Gastroesophageal sphincter (tissue), 3 donors: ENCODE data around the gene VPS41.

Source experiments
- CTCF ChIP-seq, 4 experiments: fragments of 200-600 bp in 2 of 4; fragments of 450-650 bp in 2 of 4; sonication (generic) in 1 of 4; IDR thresholded peaks; one replicate each; pipeline ENCODE4 v1.5.1; 2017 to 2019; ENCODE audit warnings: antibody characterized with exemption in 4 of 4, mild to moderate bottlenecking in 2 of 4, moderate library complexity in 2 of 4
- POLR2A ChIP-seq, 2 donors: fragments of 450-650 bp; IDR thresholded peaks; one replicate each; pipeline ENCODE4 v1.6.1; 2017; ENCODE audit warnings: antibody characterized with exemption in 2 of 2, mild to moderate bottlenecking in 2 of 2, moderate library complexity in 1 of 2

- TF ChIP-seq POLR2A (IDR thresholded peaks at IDR 0.05): no peak
- TF ChIP-seq CTCF (IDR thresholded peaks at IDR 0.05): no peak
Measured at GRCh38 chr7:38838725-38839385, 70.1 kb downstream of the VPS41 start.
